ENCODE results near the gene UPF3B. TPM values are rescaled to one million over a fixed set of nuclear protein-coding genes. Genes with fewer than 3 reads are reported as not detected.
"Not testable (repeated sequence)": the region's sequence is repeated elsewhere in the genome, so short reads cannot be mapped to it uniquely, and the experiment has no call there.

Gene UPF3B
- total and polyA plus RNA-seq, 9 of the 15 experiments (the other 6 are each of a cell fraction or from before 2014, with no cell fraction given), result 17.6 to 57.0 (median 32.3) TPM

- intact Hi-C loops (cut with micrococcal nuclease) (no loop called here), in situ Hi-C loops (cut with MboI) (no loop called here)
- ChIA-PET CTCF (ENCODE audit: low intra/inter-chr PET ratio) (no interaction called here), POLR2A (no interaction called here)
- ATAC-seq, result no peak
- H3K4me3 ChIP-seq, result no peak overlapping the region
- DNase-seq (ENCODE audit: extremely low read depth in 1 of 4, low spot score in 3 of 4), result no peak
- no peaks in the 10 kb centered on the region for H3K4me1 ChIP-seq (replicated peaks in 1 of 2; ENCODE audit: control insufficient read depth in 2 of 2, insufficient read depth in 2 of 2, low read length in 2 of 2)
- FAIRE-seq, result no peak
- H3K9me1 ChIP-seq (ENCODE audit: control insufficient read depth, insufficient read depth, low read length), result no peaks in the 10 kb centered on the region
- H3K27ac ChIP-seq (ENCODE audit: extremely low read depth, low read depth, low read length), result no peak overlapping the region
- no peaks in the 10 kb centered on the region for H3K79me2 ChIP-seq (ENCODE audit: control insufficient read depth, insufficient read depth, low read length)
- H3K4me2 ChIP-seq (ENCODE audit: insufficient read depth, low read length), result no peak overlapping the region
- H3K9ac ChIP-seq (ENCODE audit: insufficient read depth in 1 of 2, low read depth in 2 of 2, low read length in 2 of 2), result no peak overlapping the region
- H2AFZ ChIP-seq (ENCODE audit: low read depth, low read length), result no peak overlapping the region
- TF ChIP-seq, protein P1, sequence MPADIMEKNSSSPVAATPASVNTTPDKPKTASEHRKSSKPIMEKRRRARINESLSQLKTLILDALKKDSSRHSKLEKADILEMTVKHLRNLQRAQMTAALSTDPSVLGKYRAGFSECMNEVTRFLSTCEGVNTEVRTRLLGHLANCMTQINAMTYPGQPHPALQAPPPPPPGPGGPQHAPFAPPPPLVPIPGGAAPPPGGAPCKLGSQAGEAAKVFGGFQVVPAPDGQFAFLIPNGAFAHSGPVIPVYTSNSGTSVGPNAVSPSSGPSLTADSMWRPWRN (IDR thresholded peaks at IDR 0.05; ENCODE audit: low read depth), result no peak
- TF ChIP-seq TRIM28 (IDR thresholded peaks at IDR 0.05), result no peak
- H4K20me1 ChIP-seq (replicated peaks; ENCODE audit: control insufficient read depth, insufficient read depth, low read length), result no peaks in the 10 kb centered on the region
- no TSS peak for BruUV-seq (replicated peaks)
- WGBS (ENCODE audit: insufficient coverage, low coverage, missing lambda C conversion rate), result 100% methylated on average over 2 of the region's 5 CpGs
- H3K9me3 ChIP-seq (replicated peaks; ENCODE audit: control insufficient read depth, insufficient read depth, low read depth, low read length), result no peaks in the 10 kb centered on the region
- H3K27me3 ChIP-seq (ENCODE audit: control insufficient read depth in 2 of 2, insufficient read depth in 2 of 2, low read length in 2 of 2), result no peaks in the 10 kb centered on the region
- peaks cover 24% of the 10 kb centered on the region; the same call in 1 of the 3 replicates for H3K36me3 ChIP-seq (ENCODE audit: control insufficient read depth, insufficient read depth, low read length)
Observed at GRCh38 chrX:119828446-119828845, 24.3 kb downstream of the UPF3B start.

GRCh38 chrX:119826399-119826959 lies 26.3 kb downstream of the UPF3B start:
- Histone ChIP-seq H3K4me2 (ENCODE audit: insufficient read depth, low read length) (no peak overlapping the region), H3K9me1 (ENCODE audit: control insufficient read depth, insufficient read depth, low read length) (no peaks in the 10 kb centered on the region), H2AFZ (ENCODE audit: low read depth, low read length) (no peak overlapping the region), H3K36me3 (ENCODE audit: control insufficient read depth, insufficient read depth, low read length) (peaks cover 10% of the 10 kb centered on the region; the same call in 1 of the 3 replicates), H3K79me2 (ENCODE audit: control insufficient read depth, insufficient read depth, low read length) (no peaks in the 10 kb centered on the region), H3K4me1 (replicated peaks in 1 of 2; ENCODE audit: control insufficient read depth in 2 of 2, insufficient read depth in 2 of 2, low read length in 2 of 2) (no peaks in the 10 kb centered on the region), H3K27ac (ENCODE audit: extremely low read depth, low read depth, low read length) (no peak overlapping the region), H3K9me3 (replicated peaks; ENCODE audit: control insufficient read depth, insufficient read depth, low read depth, low read length) (no peaks in the 10 kb centered on the region), H3K4me3 (no peak overlapping the region), H3K27me3 (ENCODE audit: control insufficient read depth in 2 of 2, insufficient read depth in 2 of 2, low read length in 2 of 2) (no peaks in the 10 kb centered on the region), H3K9ac (ENCODE audit: insufficient read depth in 1 of 2, low read depth in 2 of 2, low read length in 2 of 2) (no peak overlapping the region), H4K20me1 (replicated peaks; ENCODE audit: control insufficient read depth, insufficient read depth, low read length) (no peaks in the 10 kb centered on the region)
- ChIA-PET CTCF (ENCODE audit: low intra/inter-chr PET ratio) (no interaction called here), POLR2A (interaction anchor here (1.0 kb wide), 1 partner anchor 9 kb away, joined by 4 read pairs; no protein-coding TSS in a partner anchor)
- DNase-seq (ENCODE audit: extremely low read depth in 1 of 4, low spot score in 3 of 4) (no peak), FAIRE-seq (no peak), ATAC-seq (no peak)
- BruUV-seq (replicated peaks), result no TSS peak
- 68% methylated on average over 7 of the region's 7 CpGs for WGBS (ENCODE audit: insufficient coverage, low coverage, missing lambda C conversion rate)
- intact Hi-C loops (cut with micrococcal nuclease), result no loop called here
- in situ Hi-C loops (cut with MboI), result no loop called here
- TF ChIP-seq MTA1 (IDR thresholded peaks at IDR 0.05; ENCODE audit: borderline replicate concordance) (no peak), SOX6 (IDR thresholded peaks at IDR 0.05) (0 out of 2 replicates have a peak, but pooled peaks have one; percentile 36)

DNA sequence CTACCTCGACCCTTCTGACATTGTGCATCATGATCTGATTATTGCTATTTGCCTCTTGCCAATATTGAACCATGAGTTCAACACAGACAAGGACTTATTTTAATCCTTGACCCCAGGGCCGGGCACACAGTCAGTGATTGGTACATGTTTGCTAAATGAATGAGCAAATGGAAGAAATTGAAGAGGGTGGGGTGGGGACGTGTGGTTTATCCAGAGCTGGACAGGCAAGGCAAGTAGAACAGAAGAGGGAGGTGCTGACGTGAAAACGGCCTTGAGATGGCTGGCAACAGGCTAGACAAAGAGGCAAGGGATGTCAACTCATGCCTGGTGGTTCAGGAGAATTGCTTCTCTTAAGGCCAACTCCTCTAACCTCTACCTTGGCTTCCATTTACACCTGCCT lies 28.5 kb downstream of the UPF3B start:
- H3K4me1 ChIP-seq (replicated peaks in 1 of 2; ENCODE audit: control insufficient read depth in 2 of 2, insufficient read depth in 2 of 2, low read length in 2 of 2); H3K27ac ChIP-seq (ENCODE audit: extremely low read depth, low read depth, low read length); H3K4me2 ChIP-seq (ENCODE audit: insufficient read depth, low read length); H3K9me1 ChIP-seq (ENCODE audit: control insufficient read depth, insufficient read depth, low read length); ATAC-seq; DNase-seq (ENCODE audit: extremely low read depth in 1 of 4, low spot score in 3 of 4); H3K27me3 ChIP-seq (ENCODE audit: control insufficient read depth in 2 of 2, insufficient read depth in 2 of 2, low read length in 2 of 2); H3K36me3 ChIP-seq (ENCODE audit: control insufficient read depth, insufficient read depth, low read length); H3K79me2 ChIP-seq (ENCODE audit: control insufficient read depth, insufficient read depth, low read length); H4K20me1 ChIP-seq (replicated peaks; ENCODE audit: control insufficient read depth, insufficient read depth, low read length); in situ Hi-C loops (cut with MboI); POLR2A ChIA-PET; H3K9ac ChIP-seq (ENCODE audit: insufficient read depth in 1 of 2, low read depth in 2 of 2, low read length in 2 of 2); H2AFZ ChIP-seq (ENCODE audit: low read depth, low read length); CTCF ChIA-PET (ENCODE audit: low intra/inter-chr PET ratio); BruUV-seq (replicated peaks); H3K9me3 ChIP-seq (replicated peaks; ENCODE audit: control insufficient read depth, insufficient read depth, low read depth, low read length); intact Hi-C loops (cut with micrococcal nuclease); H3K4me3 ChIP-seq: not testable (repeated sequence)
- peak; percentile 79 for FAIRE-seq
- no CpG with 5 or more reads among the region's 5 CpGs for WGBS (ENCODE audit: insufficient coverage, low coverage, missing lambda C conversion rate)
